HG03558 (cell line): ENCODE measurements around the gene COBL.

Experiments
- ATAC-seq: cut with Tn5 transposase; IDR thresholded peaks from one replicate; pipeline ENCODE4 v1.9.1; 2021; ENCODE audit warnings: moderate number of reproducible peaks; ENCODE audit not compliant: unreplicated experiment; ENCODE audit errors: extremely low read depth

COBL gene

DNA sequence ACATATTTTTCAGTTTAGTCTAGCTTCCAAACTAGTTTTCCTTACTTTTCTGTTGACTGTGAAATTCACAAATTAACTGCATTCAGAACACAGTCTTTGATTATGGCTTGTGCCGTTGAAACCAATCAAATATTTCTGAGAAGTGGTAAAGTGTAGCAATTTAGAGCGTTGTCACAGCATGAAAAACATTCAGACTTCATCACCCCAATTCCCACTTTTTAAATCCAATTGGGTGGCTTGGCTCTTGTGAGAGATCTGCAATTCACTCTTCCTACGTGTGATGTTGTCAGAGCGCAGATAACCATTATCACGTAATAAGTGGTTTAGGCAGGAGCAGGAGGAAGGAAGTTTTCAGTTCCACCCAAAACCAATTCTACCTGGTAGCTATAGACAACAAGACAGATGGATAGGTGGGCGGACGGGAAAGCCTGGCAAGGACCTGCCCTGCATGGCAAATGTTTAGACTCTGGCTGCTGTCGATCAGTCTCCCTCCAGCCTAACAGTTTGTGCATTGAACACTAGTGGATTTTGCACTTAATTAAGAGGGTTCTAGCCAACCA is 8.9 kb downstream of the COBL start:
- no peak for ATAC-seq

GRCh38 chr7:51306761-51307160 is 9.8 kb downstream of the COBL start:
- no peak for ATAC-seq

DNA sequence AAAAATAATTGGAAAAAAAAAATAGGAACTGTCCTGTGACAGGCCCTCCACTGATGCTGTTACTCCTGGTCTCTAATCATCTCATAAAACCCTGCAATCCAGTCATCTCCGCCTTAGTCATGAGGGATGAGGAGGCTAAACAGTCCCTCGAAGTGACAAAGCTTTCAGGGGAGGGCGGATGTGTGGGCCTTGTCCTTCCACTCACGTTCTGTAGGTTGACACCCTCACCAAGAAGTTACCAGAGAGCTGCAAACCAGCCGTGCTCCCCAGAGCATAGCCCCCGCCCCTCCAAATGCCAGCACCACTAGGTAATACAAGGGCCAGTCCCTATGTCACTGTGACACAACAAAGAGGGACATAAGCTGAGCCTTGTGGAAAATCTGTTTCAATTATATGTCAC is 11.9 kb downstream of the COBL start:
- ATAC-seq = no peak

DNA sequence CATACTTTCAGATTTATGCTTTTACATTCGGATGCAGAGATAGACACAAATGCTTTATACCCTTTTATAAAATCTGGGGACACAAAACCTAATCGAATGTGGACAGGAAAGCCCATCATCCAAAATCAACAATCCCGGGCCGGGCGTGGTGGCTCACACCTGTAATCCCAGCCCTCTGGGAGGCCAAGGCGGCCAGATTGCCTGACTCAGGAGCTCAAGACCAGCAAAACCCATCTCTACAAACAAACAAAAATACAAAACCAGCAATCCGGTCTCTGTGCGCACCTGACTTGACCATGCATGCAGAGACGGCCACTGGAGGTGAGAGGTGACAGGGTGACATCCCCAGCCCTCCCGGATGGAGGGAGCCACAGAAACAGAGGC is 13.5 kb downstream of the COBL start:
- ATAC-seq = no peak

DNA sequence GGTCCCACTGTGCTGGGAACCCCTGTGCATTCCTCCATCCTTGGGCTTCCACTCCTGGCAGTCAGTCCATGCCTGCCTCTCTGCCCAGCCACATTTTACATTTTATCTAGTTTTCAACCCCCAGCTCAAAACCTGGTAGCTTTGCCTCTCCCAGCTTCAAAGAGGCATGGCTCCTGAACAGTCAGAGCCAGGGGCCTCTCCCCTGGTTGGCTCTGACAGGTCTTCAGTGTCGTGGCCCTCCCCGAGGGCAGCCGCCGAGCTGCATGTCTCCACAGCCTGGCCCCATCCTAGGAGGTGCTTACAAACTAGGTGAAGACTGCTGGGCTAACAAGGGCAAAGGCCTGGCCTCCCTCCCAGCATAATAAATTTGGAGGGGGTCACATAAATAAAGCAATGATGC is 14.8 kb downstream of the COBL start:
- no peak for ATAC-seq

DNA sequence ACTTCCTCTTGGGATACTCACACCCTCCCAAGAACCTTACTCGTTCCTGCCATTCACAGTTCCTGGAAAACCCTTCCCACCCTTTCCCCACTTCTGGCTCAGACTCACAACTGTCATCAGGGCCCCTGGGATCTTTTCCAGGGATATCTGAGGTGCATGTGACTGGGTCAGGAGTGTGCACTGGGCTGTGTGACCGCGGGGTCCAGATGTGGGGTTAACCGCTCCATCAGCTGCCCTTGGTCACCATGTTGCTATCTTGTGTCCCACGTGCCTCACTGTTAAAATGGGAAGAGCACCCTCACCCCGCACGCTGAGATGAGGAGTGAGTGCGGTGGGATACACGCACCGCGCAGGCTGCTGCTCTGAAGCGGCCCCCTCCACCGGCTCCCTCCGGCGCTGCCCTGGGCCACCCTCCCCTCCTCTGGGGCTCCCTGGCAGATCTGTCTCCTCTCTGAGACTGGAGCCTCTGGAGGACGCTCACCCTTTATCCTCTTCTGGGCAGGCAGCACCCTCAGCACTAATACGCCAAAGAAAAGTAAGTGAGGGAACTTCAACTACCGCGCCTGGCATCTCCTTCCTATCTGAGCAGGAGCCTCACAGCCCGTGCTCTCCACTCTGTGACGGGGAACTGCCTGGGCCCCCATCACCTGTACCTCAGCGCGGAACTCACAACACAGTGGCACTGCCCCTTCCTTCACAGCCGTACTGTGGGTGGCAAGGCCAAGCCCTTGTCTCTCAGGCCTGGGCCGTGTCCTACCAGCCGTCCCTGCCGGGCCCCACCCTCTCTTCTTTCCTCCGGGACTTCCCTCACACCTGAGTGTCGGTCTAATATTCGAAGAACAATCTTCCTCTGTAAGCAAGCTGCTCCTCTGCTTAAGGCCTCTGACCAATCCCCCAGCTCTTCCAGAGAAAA is 15.6 kb downstream of the COBL start:
- ATAC-seq = no peak

DNA sequence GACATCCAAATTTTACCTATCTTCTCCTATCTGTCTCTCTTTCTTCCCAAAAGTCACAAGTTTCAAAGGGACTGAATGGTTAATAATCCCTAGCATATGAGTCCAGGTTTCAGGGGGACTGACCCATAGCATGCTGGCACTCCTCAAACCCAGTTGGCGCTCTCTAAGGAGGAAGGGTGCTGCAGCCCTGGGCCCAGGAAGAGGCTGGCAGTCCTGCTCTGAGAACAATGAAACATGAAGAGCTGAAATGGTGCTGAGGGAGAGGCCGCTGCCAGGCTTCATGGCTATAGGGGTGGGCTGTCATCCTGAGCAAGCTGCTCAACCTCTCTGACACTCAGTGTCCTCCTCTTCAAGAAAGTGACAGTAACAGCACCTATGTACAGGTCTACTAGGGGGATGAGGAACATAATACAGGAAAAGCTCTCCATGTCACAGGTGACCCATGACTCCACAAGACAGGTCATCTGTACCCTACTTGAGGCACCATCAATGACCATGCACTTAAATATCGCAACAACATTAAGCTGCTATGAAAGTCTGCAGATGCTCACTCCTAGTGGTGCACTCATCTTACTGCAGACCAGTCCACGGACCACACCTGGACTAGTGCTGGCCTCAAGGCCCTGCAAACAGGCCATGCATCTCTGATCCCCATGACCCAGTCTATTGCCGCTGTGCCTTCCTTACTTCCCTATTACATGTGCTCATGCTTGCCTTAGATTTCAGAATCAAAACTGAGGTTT is 17.0 kb downstream of the COBL start:
- no peak for ATAC-seq

DNA sequence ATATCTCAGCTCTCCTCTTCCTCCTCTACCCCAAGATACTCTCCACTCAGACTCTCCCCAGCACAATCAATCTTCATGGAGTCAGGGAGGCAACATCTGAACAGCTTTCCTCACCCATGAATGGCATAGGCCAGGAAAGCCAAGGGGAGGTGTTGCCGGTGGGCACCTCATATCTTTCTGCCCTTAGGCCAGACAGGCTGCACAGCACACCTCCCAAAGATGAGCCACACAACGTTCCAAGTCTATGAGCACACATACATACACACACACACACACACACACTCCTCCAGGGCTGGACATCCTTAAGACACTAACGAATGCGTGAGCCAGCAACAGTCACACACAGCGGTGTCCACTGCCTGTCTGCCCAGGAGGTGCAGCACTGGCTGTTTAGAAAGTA is 17.7 kb downstream of the COBL start:
- ATAC-seq = no peak

DNA sequence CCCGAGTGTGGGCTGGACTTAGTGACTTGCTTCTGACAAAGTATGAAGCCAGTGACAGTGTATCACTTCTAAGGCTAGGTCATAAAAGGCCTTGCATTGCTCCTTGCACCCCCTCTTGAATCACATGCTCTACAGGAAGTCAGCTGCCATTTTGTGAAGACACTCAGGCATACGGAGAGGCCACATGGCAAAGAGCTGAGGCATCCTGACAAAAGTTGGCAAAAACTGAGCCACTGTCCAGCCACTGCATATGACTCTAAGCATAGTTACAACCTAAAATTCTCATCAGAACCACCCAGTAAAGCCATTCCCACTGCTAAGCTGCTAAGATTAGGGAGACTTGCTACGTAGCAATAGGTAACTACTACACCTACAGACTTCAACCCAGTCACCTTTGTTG is 18.6 kb downstream of the COBL start:
- no peak for ATAC-seq

- ATAC-seq = no peak
These were observed 21.0 kb downstream of the COBL start for GRCh38 chr7:51295440-51296245.

- no peak for ATAC-seq
These were observed 24.0 kb downstream of the COBL start for GRCh38 chr7:51292596-51292995.

DNA sequence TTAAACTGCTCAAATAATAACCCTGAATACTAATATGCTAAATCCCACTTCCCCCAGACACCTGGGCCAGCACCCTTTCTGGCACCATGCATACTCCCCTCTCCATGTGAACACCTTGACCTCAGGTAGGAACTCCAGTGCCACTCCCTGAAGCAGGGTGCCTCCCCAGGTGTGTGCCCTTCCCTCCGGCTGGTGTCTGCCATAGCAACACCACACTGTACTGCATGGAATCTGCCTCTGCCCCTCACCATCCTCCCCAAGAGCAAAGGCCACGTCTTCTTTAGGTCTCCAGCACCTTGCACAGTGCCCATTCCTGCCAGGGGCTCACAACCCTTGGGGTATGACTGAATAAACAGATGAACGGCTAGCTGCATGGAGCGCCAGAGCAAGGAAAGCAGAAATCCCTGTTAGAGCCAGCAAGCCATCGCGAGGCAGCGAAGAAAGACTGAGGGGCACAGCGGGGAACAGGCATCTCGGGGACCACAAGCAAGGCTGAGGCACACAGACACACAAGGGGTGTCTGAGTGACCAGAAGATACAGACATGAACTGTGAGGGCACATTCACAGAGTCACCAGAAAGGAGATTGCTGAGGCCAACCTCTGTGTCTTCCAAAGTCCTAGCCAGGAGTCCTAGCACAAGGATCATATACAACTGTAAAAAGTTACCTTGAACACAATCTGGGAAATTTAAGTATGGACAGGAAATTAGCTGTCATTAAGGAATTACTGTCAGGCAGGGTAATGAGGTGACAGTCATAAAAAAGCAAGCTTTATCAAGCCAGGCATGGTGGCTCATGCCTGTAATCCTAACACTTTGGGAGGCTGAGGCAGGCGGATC is 25.7 kb downstream of the COBL start:
- no peak for ATAC-seq

DNA sequence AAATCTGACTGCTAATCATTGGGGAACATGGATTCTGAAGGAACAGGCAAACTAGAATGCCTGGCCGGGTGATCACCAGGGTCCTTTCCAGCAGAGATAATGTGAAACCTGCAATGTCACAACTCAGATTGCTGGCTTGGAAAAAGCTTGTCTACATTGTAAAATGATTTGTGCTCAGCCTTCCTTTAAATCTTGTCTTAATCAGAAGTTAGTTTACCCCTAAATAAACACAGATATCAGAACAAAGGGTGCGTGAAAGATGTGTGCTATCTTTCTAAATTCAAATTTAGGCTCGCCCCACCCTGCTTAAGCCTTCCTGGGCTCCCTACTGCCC is 26.3 kb downstream of the COBL start:
- ATAC-seq = no peak

GRCh38 chr7:51289623-51290303 is 26.8 kb downstream of the COBL start:
- ATAC-seq = no peak

DNA sequence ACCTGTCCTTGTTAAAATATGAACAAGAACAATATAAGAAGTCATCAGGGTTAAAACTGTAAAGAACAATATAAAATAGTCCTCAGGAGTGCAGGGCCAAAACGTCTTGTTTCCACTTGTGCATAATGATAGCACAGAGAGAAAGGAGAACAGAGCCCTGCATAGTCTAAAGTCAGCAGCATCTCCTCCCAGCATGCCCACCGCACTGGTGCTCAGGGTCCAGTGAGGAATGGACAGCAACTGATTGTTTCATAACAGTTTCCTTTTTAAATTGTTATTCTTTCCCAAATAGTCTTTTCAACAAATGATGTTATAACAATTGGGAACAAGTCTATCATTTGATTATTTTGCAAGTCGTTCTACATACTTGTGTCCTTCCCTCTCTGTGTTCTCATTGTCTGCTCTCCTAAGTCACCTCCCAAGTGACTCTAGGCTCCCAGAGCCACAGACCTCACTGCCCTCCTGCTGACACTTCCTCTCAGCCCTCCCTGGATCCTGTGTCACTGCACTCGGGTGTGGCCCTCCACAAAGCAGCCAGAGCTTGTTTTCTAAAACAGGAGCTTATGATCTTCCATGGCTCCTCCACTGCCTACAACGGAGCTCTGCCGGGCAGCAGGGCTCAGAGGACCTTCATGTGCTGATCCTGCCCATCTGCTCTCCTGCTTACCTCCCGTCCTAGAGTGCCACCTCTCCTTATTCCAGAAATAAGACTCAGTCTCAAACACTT is 27.6 kb downstream of the COBL start:
- ATAC-seq = no peak

DNA sequence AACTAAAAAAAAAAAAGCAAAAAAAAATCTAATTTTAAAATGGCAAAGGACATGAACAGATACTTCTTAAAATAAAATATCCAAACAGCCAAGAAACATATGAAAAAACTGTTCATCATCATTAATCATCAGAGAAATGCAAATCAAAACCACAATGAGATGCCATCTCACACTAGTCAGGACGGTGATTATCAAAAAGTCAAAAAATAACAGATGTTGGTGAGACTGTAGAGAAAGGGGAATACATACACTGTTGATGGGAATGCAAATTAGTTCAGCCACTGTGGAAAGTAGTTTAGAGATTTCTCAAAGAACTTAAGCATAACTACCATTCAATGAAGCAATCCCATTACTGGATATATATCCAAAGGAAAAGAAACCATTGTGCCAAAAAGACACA is 30.2 kb downstream of the COBL start:
- no peak for ATAC-seq

GRCh38 chr7:51280156-51280555 is 36.5 kb downstream of the COBL start:
- no peak for ATAC-seq

DNA sequence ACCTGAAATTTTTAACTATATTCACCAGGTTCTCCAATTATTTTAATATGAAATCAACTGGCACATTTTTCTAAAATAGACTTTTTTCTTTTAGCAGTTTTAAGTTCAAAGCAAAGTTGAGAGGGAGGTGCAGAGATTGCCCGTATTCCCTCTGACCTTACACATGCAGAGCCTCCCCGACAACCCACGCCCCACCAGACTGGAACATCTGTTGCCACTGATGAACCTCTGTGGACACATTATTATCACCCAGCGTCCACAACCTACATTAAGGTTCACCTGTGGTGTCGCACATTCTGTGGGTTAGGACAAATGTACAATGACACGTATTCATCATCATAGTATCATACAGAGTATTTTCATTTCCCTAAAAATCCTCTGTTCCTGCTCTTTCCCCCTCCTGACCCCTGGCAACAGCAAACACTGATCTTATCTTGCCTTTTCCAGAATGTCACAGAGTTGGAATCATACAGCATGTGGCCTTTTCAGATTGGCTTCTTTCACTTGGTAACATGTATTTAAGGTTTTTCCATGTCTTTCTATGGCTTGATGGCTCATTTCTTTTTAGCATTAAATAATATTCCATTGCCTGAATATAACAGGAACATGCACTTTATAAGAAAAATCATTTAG is 37.1 kb downstream of the COBL start:
- ATAC-seq = no peak
